SK-N-SH (cell line): ENCODE data around the gene HECTD4. TPM values are rescaled to one million over a fixed set of nuclear protein-coding genes. Genes with fewer than 3 reads are reported as not detected.

ENCODE experiments used
- CTCF ChIA-PET: fragments of 300-600, 350-600 bp; formaldehyde crosslinking; extraction: SDS; loops from one replicate; lab custom pipeline; 2021; lab: Yijun Ruan, JAX
- POLR2A ChIA-PET: fragments of 350-600 bp; sonication (Branson Sonifier 250); formaldehyde crosslinking; extraction: SDS; loops from one replicate; lab custom pipeline; 2020; ENCODE audit warnings: antibody characterized with exemption, inconsistent platforms; lab: Yijun Ruan, JAX
- DNase-seq: peaks from one replicate; pipeline ENCODE4 v3.0.0; 2012
- H2AFZ ChIP-seq: fragments of 200-600 bp; sonication (generic); 2 replicates; pipeline ENCODE4 v1.8.1; 2016; ENCODE audit warnings: antibody characterized with exemption, mild to moderate bottlenecking, low read depth
- H3F3A ChIP-seq: fragments of 200-600 bp; sonication (generic); replicated peaks from 2 replicates; pipeline ENCODE3; 2016; ENCODE audit warnings: antibody characterized with exemption, mild to moderate bottlenecking; ENCODE audit not compliant: insufficient read depth
- H3K27ac ChIP-seq, 2 experiments: fragments of 200-500 bp in 1 of 2; fragments of 200-600 bp in 1 of 2; sonication (Bioruptor generic) in 1 of 2; sonication (generic), shearing (Covaris generic) in 1 of 2; 2 replicates each; pipeline versions ENCODE4 v1.5.1 to v1.6.1; 2014 to 2016; ENCODE audit warnings: low read depth in 2 of 2, inconsistent platforms in 1 of 2, low read length in 1 of 2, mild to moderate bottlenecking in 1 of 2, mixed read lengths in 1 of 2
- H3K27me3 ChIP-seq: fragments of 200-600 bp; sonication (generic), shearing (Covaris generic); 2 replicates; pipeline ENCODE4 v1.6.1; 2016; ENCODE audit warnings: mixed run types; ENCODE audit not compliant: insufficient read depth
- H3K36me3 ChIP-seq, 2 experiments: fragments of 200-500 bp in 1 of 2; fragments of 200-600 bp in 1 of 2; sonication (Bioruptor generic) in 1 of 2; sonication (generic) in 1 of 2; replicated peaks in 1 of 2; 2 replicates each; pipeline versions ENCODE3 to v1.5.1; 2014 to 2016; ENCODE audit warnings: low read length in 1 of 2, mild to moderate bottlenecking in 1 of 2; ENCODE audit not compliant: insufficient read depth in 2 of 2, control insufficient read depth in 1 of 2
- H3K4me1 ChIP-seq, 2 experiments: fragments of 200-500 bp in 1 of 2; fragments of 200-600 bp in 1 of 2; sonication (Bioruptor generic) in 1 of 2; sonication (generic), shearing (Covaris generic) in 1 of 2; 2 replicates each; pipeline versions ENCODE4 v1.5.1 to v1.6.1; 2014 to 2016; ENCODE audit warnings: low read depth in 1 of 2, low read length in 1 of 2, mixed run types in 1 of 2; ENCODE audit not compliant: insufficient read depth in 2 of 2, control insufficient read depth in 1 of 2
- H3K4me2 ChIP-seq: fragments of 200-600 bp; sonication (generic), shearing (Covaris generic); 2 replicates; pipeline ENCODE4 v1.6.1; 2017; ENCODE audit warnings: mixed run types
- H3K4me3 ChIP-seq, 2 experiments: fragments of 200-500 bp in 1 of 2; fragments of 200-600 bp in 1 of 2; sonication (Bioruptor generic) in 1 of 2; sonication (generic), shearing (Covaris generic) in 1 of 2; 2 replicates each; pipeline versions ENCODE4 v1.5.1 to v1.8.1; 2014 to 2016; ENCODE audit warnings: low read depth in 2 of 2, inconsistent platforms in 1 of 2, low read length in 1 of 2, mild to moderate bottlenecking in 1 of 2, mixed read lengths in 1 of 2, moderate library complexity in 1 of 2
- H3K79me2 ChIP-seq: fragments of 200-600 bp; sonication (generic); 2 replicates; pipeline ENCODE4 v1.8.1; 2017; ENCODE audit warnings: mild to moderate bottlenecking; ENCODE audit not compliant: insufficient read depth
- H3K9ac ChIP-seq: fragments of 200-600 bp; sonication (generic); 2 replicates; pipeline ENCODE4 v1.6.1; 2017; ENCODE audit warnings: mixed run types
- H3K9me2 ChIP-seq: fragments of 200-600 bp; sonication (generic); 2 replicates; pipeline ENCODE4 v1.6.1; 2017; ENCODE audit warnings: mixed run types
- H3K9me3 ChIP-seq: fragments of 200-600 bp; sonication (generic); 2 replicates; pipeline ENCODE4 v1.6.1; 2017; ENCODE audit warnings: mixed run types, mild to moderate bottlenecking, moderate library complexity
- H4K20me1 ChIP-seq: fragments of 200-600 bp; sonication (generic); 2 replicates; pipeline ENCODE4 v1.6.1; 2017; ENCODE audit warnings: mild to moderate bottlenecking, mixed run types; ENCODE audit not compliant: insufficient read depth
- ELF1 ChIP-seq: IDR thresholded peaks from 2 replicates; pipeline ENCODE4 v1.4.0; 2012
- EZH2phosphoT487 ChIP-seq: fragments of 200-600 bp; sonication (generic); IDR thresholded peaks from 2 replicates; pipeline ENCODE4 v1.6.1; 2017; ENCODE audit warnings: low read depth, mixed run types, mild to moderate bottlenecking, antibody characterized with exemption, moderate library complexity, borderline replicate concordance
- FOSL2 ChIP-seq: IDR thresholded peaks from 2 replicates; pipeline ENCODE4 v1.4.0; 2012; ENCODE audit warnings: low read depth, mild to moderate bottlenecking, moderate library complexity, borderline replicate concordance
- GABPA ChIP-seq: IDR thresholded peaks from 2 replicates; pipeline ENCODE4 v1.4.0; 2012; ENCODE audit warnings: low read depth, mild to moderate bottlenecking
- JUND ChIP-seq: IDR thresholded peaks from 2 replicates; pipeline ENCODE4 v1.4.0; 2012
- POLR2AphosphoS5 ChIP-seq: IDR thresholded peaks from 2 replicates; pipeline ENCODE4 v1.6.1; 2012; ENCODE audit warnings: low read depth, low read length
- RAD21 ChIP-seq: IDR thresholded peaks from 2 replicates; pipeline ENCODE4 v1.6.1; 2012; ENCODE audit warnings: mild to moderate bottlenecking, low read length
- RCOR1 ChIP-seq: fragments of 150-350 bp; IDR thresholded peaks from 2 replicates; pipeline ENCODE4 v1.6.1; 2017; ENCODE audit warnings: antibody characterized with exemption, low read length
- RXRA ChIP-seq: IDR thresholded peaks from 2 replicates; pipeline ENCODE4 v1.4.0; 2012; ENCODE audit warnings: low read depth, mild to moderate bottlenecking, borderline replicate concordance
- SIN3A ChIP-seq: IDR thresholded peaks from 2 replicates; pipeline ENCODE4 v1.6.1; 2012; ENCODE audit warnings: low read depth, mild to moderate bottlenecking, low read length, moderate library complexity, borderline replicate concordance
- SMC3 ChIP-seq: IDR thresholded peaks from 2 replicates; pipeline ENCODE4 v1.6.1; 2012; ENCODE audit warnings: low read depth, low read length, improper control_type of control experiment
- TCF12 ChIP-seq: IDR thresholded peaks from 2 replicates; pipeline ENCODE4 v1.4.0; 2012
- YY1 ChIP-seq: IDR thresholded peaks from 2 replicates; pipeline ENCODE4 v1.4.0; 2012; ENCODE audit warnings: low read depth, mild to moderate bottlenecking
- WGBS: methylation state at CpG from one replicate; pipeline ENCODE4 v1.1.6; 2017; ENCODE audit warnings: low lambda C conversion rate; 5-methylcytosine and 5-hydroxymethylcytosine counted together
- polyA plus RNA-seq, 3 experiments: library from polyadenylated mRNA; depleted of rRNA; stranded (reverse); fragments of >200 nt; gene quantifications; 2 replicates each; pipeline ENCODE4 v1.2.3, GENCODE V29; 2012
- TF ChIP-seq, protein P1 (sequence below): IDR thresholded peaks from 2 replicates; pipeline ENCODE4 v1.6.1; 2012; ENCODE audit warnings: mild to moderate bottlenecking, low read depth, low read length, moderate library complexity
- TF ChIP-seq, protein P2 (sequence below): fragments of 150-350 bp; IDR thresholded peaks from 2 replicates; pipeline ENCODE4 v1.6.1; 2016; ENCODE audit warnings: mild to moderate bottlenecking, low read depth, low read length
- TF ChIP-seq, protein P3 (sequence below): IDR thresholded peaks from 2 replicates; pipeline ENCODE4 v1.4.0; 2012; ENCODE audit warnings: low read depth, borderline replicate concordance
- TF ChIP-seq, protein P4 (sequence below): IDR thresholded peaks from 2 replicates; pipeline ENCODE4 v1.4.0; 2012; ENCODE audit warnings: low read depth, borderline replicate concordance
- TF ChIP-seq, protein P5 (sequence below): IDR thresholded peaks from 2 replicates; pipeline ENCODE4 v1.4.0; 2012; ENCODE audit warnings: low read depth

The HECTD4 gene
- polyA plus RNA-seq, 1 of the 3 experiments (the other 2 are of a cell fraction) = 14.6 TPM

DNA sequence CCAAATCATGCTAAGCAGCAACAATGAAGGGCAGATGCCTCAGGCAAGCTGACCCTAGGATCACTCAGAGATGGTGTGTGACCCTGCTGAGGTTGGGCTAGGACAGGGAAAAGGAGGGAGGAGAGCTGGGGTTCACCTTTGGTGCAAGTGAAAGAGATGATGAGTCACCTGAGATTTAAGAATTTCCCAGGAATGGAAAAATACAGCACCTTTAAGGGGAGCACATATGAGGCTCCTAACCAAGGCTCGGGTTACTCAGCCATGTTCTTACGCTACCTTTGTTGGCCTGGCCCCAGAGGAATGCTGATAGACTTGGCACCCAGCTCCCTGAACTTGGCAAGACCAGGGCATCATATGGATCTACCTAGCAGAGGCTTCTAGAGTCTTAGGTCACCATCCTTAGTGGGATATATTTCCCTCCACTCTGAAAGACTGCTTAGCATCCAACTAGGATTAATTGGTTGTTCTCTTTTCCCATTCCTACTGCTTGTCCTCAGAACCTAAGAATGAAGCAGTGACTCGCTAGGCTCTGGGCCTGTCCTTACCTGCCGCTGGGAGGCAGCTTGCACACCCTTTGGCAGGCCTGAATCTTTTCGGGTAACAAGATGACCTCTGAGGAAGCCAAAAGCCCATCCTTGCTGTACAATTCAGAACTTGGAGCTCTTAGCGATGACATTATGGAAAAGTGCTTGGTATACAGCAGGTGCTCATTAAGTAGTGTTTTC, 269.7 kb downstream of the HECTD4 start:
- ChIA-PET CTCF (interaction anchor here (1.3 to 1.5 kb wide), 2 partner anchors 11 to 12 kb away, joined by 3 read pairs; no protein-coding TSS in a partner anchor), POLR2A (no interaction called here)
- DNase-seq = no peak
- H3F3A ChIP-seq = peaks cover 26% of the 10 kb centered on the region
- no peak overlapping the region for H3K27ac ChIP-seq
- H3K4me1 ChIP-seq = peaks cover 10 to 12% of the 10 kb centered on the region in 2 experiments; a peak in 2 of 4 replicates
- no peaks in the 10 kb centered on the region for H3K9me3 ChIP-seq
- H3K9ac ChIP-seq = no peak overlapping the region
- no peaks in the 10 kb centered on the region; the same call in 1 of the 2 replicates for H4K20me1 ChIP-seq
- no peaks in the 10 kb centered on the region for H3K36me3 ChIP-seq
- H3K9me2 ChIP-seq = no peaks in the 10 kb centered on the region
- H2AFZ ChIP-seq = no peak overlapping the region
- H3K79me2 ChIP-seq = peaks cover 15% of the 10 kb centered on the region
- H3K4me2 ChIP-seq = no peak overlapping the region
- H3K27me3 ChIP-seq = no peaks in the 10 kb centered on the region
- no peak for TF ChIP-seq SMC3
- no peak for TF ChIP-seq RXRA
- no peak for TF ChIP-seq TCF12
- no peak for TF ChIP-seq SIN3A
- TF ChIP-seq, protein P1, sequence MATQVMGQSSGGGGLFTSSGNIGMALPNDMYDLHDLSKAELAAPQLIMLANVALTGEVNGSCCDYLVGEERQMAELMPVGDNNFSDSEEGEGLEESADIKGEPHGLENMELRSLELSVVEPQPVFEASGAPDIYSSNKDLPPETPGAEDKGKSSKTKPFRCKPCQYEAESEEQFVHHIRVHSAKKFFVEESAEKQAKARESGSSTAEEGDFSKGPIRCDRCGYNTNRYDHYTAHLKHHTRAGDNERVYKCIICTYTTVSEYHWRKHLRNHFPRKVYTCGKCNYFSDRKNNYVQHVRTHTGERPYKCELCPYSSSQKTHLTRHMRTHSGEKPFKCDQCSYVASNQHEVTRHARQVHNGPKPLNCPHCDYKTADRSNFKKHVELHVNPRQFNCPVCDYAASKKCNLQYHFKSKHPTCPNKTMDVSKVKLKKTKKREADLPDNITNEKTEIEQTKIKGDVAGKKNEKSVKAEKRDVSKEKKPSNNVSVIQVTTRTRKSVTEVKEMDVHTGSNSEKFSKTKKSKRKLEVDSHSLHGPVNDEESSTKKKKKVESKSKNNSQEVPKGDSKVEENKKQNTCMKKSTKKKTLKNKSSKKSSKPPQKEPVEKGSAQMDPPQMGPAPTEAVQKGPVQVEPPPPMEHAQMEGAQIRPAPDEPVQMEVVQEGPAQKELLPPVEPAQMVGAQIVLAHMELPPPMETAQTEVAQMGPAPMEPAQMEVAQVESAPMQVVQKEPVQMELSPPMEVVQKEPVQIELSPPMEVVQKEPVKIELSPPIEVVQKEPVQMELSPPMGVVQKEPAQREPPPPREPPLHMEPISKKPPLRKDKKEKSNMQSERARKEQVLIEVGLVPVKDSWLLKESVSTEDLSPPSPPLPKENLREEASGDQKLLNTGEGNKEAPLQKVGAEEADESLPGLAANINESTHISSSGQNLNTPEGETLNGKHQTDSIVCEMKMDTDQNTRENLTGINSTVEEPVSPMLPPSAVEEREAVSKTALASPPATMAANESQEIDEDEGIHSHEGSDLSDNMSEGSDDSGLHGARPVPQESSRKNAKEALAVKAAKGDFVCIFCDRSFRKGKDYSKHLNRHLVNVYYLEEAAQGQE = no peak
- no peak for TF ChIP-seq RAD21
- TF ChIP-seq FOSL2 = no peak
- TF ChIP-seq, protein P2, sequence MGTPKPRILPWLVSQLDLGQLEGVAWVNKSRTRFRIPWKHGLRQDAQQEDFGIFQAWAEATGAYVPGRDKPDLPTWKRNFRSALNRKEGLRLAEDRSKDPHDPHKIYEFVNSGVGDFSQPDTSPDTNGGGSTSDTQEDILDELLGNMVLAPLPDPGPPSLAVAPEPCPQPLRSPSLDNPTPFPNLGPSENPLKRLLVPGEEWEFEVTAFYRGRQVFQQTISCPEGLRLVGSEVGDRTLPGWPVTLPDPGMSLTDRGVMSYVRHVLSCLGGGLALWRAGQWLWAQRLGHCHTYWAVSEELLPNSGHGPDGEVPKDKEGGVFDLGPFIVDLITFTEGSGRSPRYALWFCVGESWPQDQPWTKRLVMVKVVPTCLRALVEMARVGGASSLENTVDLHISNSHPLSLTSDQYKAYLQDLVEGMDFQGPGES = no peak
- TF ChIP-seq POLR2AphosphoS5 = no peak
- TF ChIP-seq JUND = no peak
- TF ChIP-seq, protein P3, sequence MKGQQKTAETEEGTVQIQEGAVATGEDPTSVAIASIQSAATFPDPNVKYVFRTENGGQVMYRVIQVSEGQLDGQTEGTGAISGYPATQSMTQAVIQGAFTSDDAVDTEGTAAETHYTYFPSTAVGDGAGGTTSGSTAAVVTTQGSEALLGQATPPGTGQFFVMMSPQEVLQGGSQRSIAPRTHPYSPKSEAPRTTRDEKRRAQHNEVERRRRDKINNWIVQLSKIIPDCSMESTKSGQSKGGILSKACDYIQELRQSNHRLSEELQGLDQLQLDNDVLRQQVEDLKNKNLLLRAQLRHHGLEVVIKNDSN = no peak
- no peak for TF ChIP-seq RCOR1
- TF ChIP-seq, protein P4, sequence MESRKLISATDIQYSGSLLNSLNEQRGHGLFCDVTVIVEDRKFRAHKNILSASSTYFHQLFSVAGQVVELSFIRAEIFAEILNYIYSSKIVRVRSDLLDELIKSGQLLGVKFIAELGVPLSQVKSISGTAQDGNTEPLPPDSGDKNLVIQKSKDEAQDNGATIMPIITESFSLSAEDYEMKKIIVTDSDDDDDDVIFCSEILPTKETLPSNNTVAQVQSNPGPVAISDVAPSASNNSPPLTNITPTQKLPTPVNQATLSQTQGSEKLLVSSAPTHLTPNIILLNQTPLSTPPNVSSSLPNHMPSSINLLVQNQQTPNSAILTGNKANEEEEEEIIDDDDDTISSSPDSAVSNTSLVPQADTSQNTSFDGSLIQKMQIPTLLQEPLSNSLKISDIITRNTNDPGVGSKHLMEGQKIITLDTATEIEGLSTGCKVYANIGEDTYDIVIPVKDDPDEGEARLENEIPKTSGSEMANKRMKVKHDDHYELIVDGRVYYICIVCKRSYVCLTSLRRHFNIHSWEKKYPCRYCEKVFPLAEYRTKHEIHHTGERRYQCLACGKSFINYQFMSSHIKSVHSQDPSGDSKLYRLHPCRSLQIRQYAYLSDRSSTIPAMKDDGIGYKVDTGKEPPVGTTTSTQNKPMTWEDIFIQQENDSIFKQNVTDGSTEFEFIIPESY = no peak
- no peak for TF ChIP-seq YY1
- TF ChIP-seq ELF1 = no peak
- no peak for TF ChIP-seq EZH2phosphoT487
- no peak for TF ChIP-seq GABPA
- TF ChIP-seq, protein P5, sequence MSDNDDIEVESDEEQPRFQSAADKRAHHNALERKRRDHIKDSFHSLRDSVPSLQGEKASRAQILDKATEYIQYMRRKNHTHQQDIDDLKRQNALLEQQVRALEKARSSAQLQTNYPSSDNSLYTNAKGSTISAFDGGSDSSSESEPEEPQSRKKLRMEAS = no peak
- TF ChIP-seq, all 33 proteins: peak for 0
- H3K4me3 ChIP-seq = no peak overlapping the region
- 83% methylated on average over 6 of the region's 6 CpGs for WGBS
